Smooth muscle cell (in vitro differentiated cells): Measurements from ENCODE around the gene CETN1. TPM values are rescaled to one million over a fixed set of nuclear protein-coding genes. Genes with fewer than 3 reads are reported as not detected.

ENCODE experiments used
- DNase-seq: peaks from one replicate; lab custom pipeline; 2025; ENCODE audit not compliant: unreplicated experiment; lab: John Stamatoyannopoulos, UW
- H2AFZ ChIP-seq: fragments of 200-600 bp; sonication (generic); 2 replicates; pipeline ENCODE4 v1.6.0; 2016; ENCODE audit warnings: antibody characterized with exemption, low read depth, mild to moderate bottlenecking
- H3F3A ChIP-seq: fragments of 200-600 bp; sonication (generic); 2 replicates; pipeline ENCODE4 v1.6.0; 2017; ENCODE audit warnings: antibody characterized with exemption, low read depth
- H3K27ac ChIP-seq: fragments of 200-600 bp; sonication (generic); 2 replicates; pipeline ENCODE4 v1.5.1; 2016; ENCODE audit warnings: low read depth, mild to moderate bottlenecking
- H3K27me3 ChIP-seq: fragments of 200-600 bp; sonication (generic); 2 replicates; pipeline ENCODE4 v1.6.1; 2016; ENCODE audit warnings: low read depth, mild to moderate bottlenecking
- H3K36me3 ChIP-seq: fragments of 200-600 bp; sonication (generic); 2 replicates; pipeline ENCODE4 v1.5.1; 2016; ENCODE audit warnings: low read depth
- H3K4me1 ChIP-seq: fragments of 200-600 bp; sonication (generic); 2 replicates; pipeline ENCODE4 v1.5.1; 2016; ENCODE audit warnings: low read depth
- H3K4me2 ChIP-seq: fragments of 200-600 bp; sonication (generic); 2 replicates; pipeline ENCODE4 v1.6.0; 2016; ENCODE audit warnings: mild to moderate bottlenecking
- H3K4me3 ChIP-seq: fragments of 200-600 bp; sonication (generic); 2 replicates; pipeline ENCODE4 v1.5.1; 2016; ENCODE audit warnings: mild to moderate bottlenecking
- H3K79me2 ChIP-seq: fragments of 200-600 bp; sonication (generic); 2 replicates; pipeline ENCODE4 v1.6.0; 2016; ENCODE audit warnings: low read depth, mild to moderate bottlenecking
- H3K9ac ChIP-seq: fragments of 200-600 bp; sonication (generic); 2 replicates; pipeline ENCODE4 v1.6.0; 2016; ENCODE audit warnings: low read depth
- H3K9me3 ChIP-seq: fragments of 200-600 bp; sonication (generic); replicated peaks from 2 replicates; pipeline ENCODE4 v1.5.1; 2016; ENCODE audit warnings: low read depth
- H4K20me1 ChIP-seq: fragments of 200-600 bp; sonication (generic); 2 replicates; pipeline ENCODE4 v1.6.0; 2016; ENCODE audit warnings: low read depth
- CTCF ChIP-seq: fragments of 200-600 bp; sonication (generic); IDR thresholded peaks from 2 replicates; pipeline ENCODE4 v1.5.1; 2017; ENCODE audit warnings: borderline replicate concordance, mild to moderate bottlenecking, antibody characterized with exemption; ENCODE audit not compliant: insufficient read depth, poor library complexity, severe bottlenecking
- WGBS: methylation state at CpG from one replicate; pipeline ENCODE4 v1.1.7; 2016; ENCODE audit warnings: low lambda C conversion rate; 5-methylcytosine and 5-hydroxymethylcytosine counted together
- polyA plus RNA-seq: library from polyadenylated mRNA; unstranded; fragments of >200 nt; fragmentation: Nextera tagmentation; extraction: Ambion mirVana; gene quantifications from 2 replicates; pipeline ENCODE4 v1.2.1, GENCODE V29; 2016
- total RNA-seq: library from RNA; depleted of rRNA; stranded (reverse); fragments of >200 nt; gene quantifications from 2 replicates; pipeline ENCODE4 v1.2.3, GENCODE V29; 2014

CETN1 gene
- total and polyA plus RNA-seq, 2 experiments from 2014 or later, result not detected

- H3K36me3 ChIP-seq, result no peaks in the 10 kb centered on the region
- H3K4me3 ChIP-seq, result no peak overlapping the region
- no peak for DNase-seq
- 82% methylated on average over 4 of the region's 4 CpGs for WGBS
- no peaks in the 10 kb centered on the region for H3K27me3 ChIP-seq
- no peak for TF ChIP-seq CTCF
- H3K9me3 ChIP-seq, result no peaks in the 10 kb centered on the region
- H3K79me2 ChIP-seq, result no peaks in the 10 kb centered on the region
- no peak overlapping the region for H3K4me2 ChIP-seq
- H4K20me1 ChIP-seq, result no peaks in the 10 kb centered on the region
- no peak overlapping the region for H2AFZ ChIP-seq
- no peak overlapping the region for H3K9ac ChIP-seq
- no peaks in the 10 kb centered on the region for H3F3A ChIP-seq
- H3K27ac ChIP-seq, result no peak overlapping the region
- H3K4me1 ChIP-seq, result no peaks in the 10 kb centered on the region
Observed at GRCh38 chr18:543447-544078, 36.6 kb upstream of the CETN1 start.

- Histone ChIP-seq H3K27ac (no peak overlapping the region), H3K79me2 (no peaks in the 10 kb centered on the region), H3K27me3 (no peaks in the 10 kb centered on the region), H3K36me3 (no peaks in the 10 kb centered on the region), H3K9me3 (no peaks in the 10 kb centered on the region), H3K4me2 (no peak overlapping the region), H4K20me1 (no peaks in the 10 kb centered on the region), H3K4me1 (no peaks in the 10 kb centered on the region), H2AFZ (no peak overlapping the region), H3K9ac (no peak overlapping the region), H3K4me3 (no peak overlapping the region), H3F3A (no peaks in the 10 kb centered on the region)
- TF ChIP-seq CTCF, result no peak
- 84% methylated on average over 3 of the region's 3 CpGs for WGBS
- DNase-seq, result no peak
Observed at GRCh38 chr18:549967-550366, 30.2 kb upstream of the CETN1 start.

- no peak overlapping the region for H3K4me3 ChIP-seq
- no peaks in the 10 kb centered on the region for H3K9me3 ChIP-seq
- no peaks in the 10 kb centered on the region for H3K36me3 ChIP-seq
- WGBS, result 86% methylated on average over 4 of the region's 4 CpGs
- TF ChIP-seq CTCF, result no peak
- DNase-seq, result no peak
- no peak overlapping the region for H3K9ac ChIP-seq
- no peak overlapping the region for H3K4me2 ChIP-seq
- H3K27ac ChIP-seq, result no peak overlapping the region
- no peaks in the 10 kb centered on the region for H4K20me1 ChIP-seq
- no peaks in the 10 kb centered on the region for H3K4me1 ChIP-seq
- no peaks in the 10 kb centered on the region for H3K27me3 ChIP-seq
- no peaks in the 10 kb centered on the region for H3F3A ChIP-seq
- H3K79me2 ChIP-seq, result no peaks in the 10 kb centered on the region
- H2AFZ ChIP-seq, result no peak overlapping the region
Observed at GRCh38 chr18:551404-552061, 28.6 kb upstream of the CETN1 start.
